ENCODE results near the gene ZNF805.

Gene ZNF805

GRCh38 chr19:57242821-57243220 is 2.4 kb downstream of the ZNF805 start:
- H3K79me2 ChIP-seq (ENCODE audit: insufficient read depth, low read length) = peaks cover 22% of the 10 kb centered on the region
- H3K4me3 ChIP-seq (ENCODE audit: low read depth, low read length, poor library complexity, severe bottlenecking) = no peak overlapping the region
- H3K36me3 ChIP-seq (ENCODE audit: insufficient read depth, low read length) = peaks cover 35% of the 10 kb centered on the region
- H4K20me1 ChIP-seq (ENCODE audit: insufficient read depth, low read length) = no peaks in the 10 kb centered on the region
- TF ChIP-seq CTCF (IDR thresholded peaks at IDR 0.05; ENCODE audit: low read length) = no peak
- no peak overlapping the region for H3K27ac ChIP-seq (ENCODE audit: low read depth, low read length, poor library complexity, severe bottlenecking)
- H3K27me3 ChIP-seq (ENCODE audit: insufficient read depth, low read length) = no peaks in the 10 kb centered on the region
- no peak overlapping the region for H3K9ac ChIP-seq (ENCODE audit: low read length)
- H3F3A ChIP-seq (ENCODE audit: insufficient read depth, low read length) = no peaks in the 10 kb centered on the region
- H3K4me2 ChIP-seq (ENCODE audit: low read length) = no peak overlapping the region
- H3K9me2 ChIP-seq (ENCODE audit: low read depth, low read length) = no peaks in the 10 kb centered on the region
- no peaks in the 10 kb centered on the region for H3K9me3 ChIP-seq (ENCODE audit: low read length)
- no peak overlapping the region for H2AFZ ChIP-seq (ENCODE audit: low read length)
- peaks cover 21% of the 10 kb centered on the region for H3K4me1 ChIP-seq (ENCODE audit: insufficient read depth, low read length, severe bottlenecking)

- Histone ChIP-seq H2AFZ (ENCODE audit: low read length) (no peak overlapping the region), H3K27ac (ENCODE audit: low read depth, low read length, poor library complexity, severe bottlenecking) (no peak overlapping the region), H3K4me1 (ENCODE audit: insufficient read depth, low read length, severe bottlenecking) (peaks cover 21% of the 10 kb centered on the region), H3K27me3 (ENCODE audit: insufficient read depth, low read length) (no peaks in the 10 kb centered on the region), H3K4me3 (ENCODE audit: low read depth, low read length, poor library complexity, severe bottlenecking) (no peak overlapping the region), H3K9ac (ENCODE audit: low read length) (no peak overlapping the region), H3K9me2 (ENCODE audit: low read depth, low read length) (no peaks in the 10 kb centered on the region), H3F3A (ENCODE audit: insufficient read depth, low read length) (no peaks in the 10 kb centered on the region), H4K20me1 (ENCODE audit: insufficient read depth, low read length) (no peaks in the 10 kb centered on the region), H3K4me2 (ENCODE audit: low read length) (no peak overlapping the region), H3K79me2 (ENCODE audit: insufficient read depth, low read length) (peaks cover 22% of the 10 kb centered on the region), H3K36me3 (ENCODE audit: insufficient read depth, low read length) (peaks cover 51% of the 10 kb centered on the region), H3K9me3 (ENCODE audit: low read length) (no peaks in the 10 kb centered on the region)
- TF ChIP-seq EZH2 (IDR thresholded peaks at IDR 0.05; ENCODE audit: borderline replicate concordance, low read length) (no peak), CTCF (IDR thresholded peaks at IDR 0.05; ENCODE audit: low read length) (no peak)
Measured at GRCh38 chr19:57244513-57244912, 4.1 kb downstream of the ZNF805 start.

GRCh38 chr19:57245066-57245465 is 4.6 kb downstream of the ZNF805 start:
- H3K36me3 ChIP-seq (ENCODE audit: insufficient read depth, low read length) = peaks cover 54% of the 10 kb centered on the region
- H3K9me2 ChIP-seq (ENCODE audit: low read depth, low read length) = no peaks in the 10 kb centered on the region
- peaks cover 18% of the 10 kb centered on the region for H3K4me1 ChIP-seq (ENCODE audit: insufficient read depth, low read length, severe bottlenecking)
- H3F3A ChIP-seq (ENCODE audit: insufficient read depth, low read length) = no peaks in the 10 kb centered on the region
- H3K4me3 ChIP-seq (ENCODE audit: low read depth, low read length, poor library complexity, severe bottlenecking) = no peak overlapping the region
- H3K27me3 ChIP-seq (ENCODE audit: insufficient read depth, low read length) = no peaks in the 10 kb centered on the region
- peaks cover 22% of the 10 kb centered on the region for H3K79me2 ChIP-seq (ENCODE audit: insufficient read depth, low read length)
- no peaks in the 10 kb centered on the region for H3K9me3 ChIP-seq (ENCODE audit: low read length)
- H2AFZ ChIP-seq (ENCODE audit: low read length) = no peak overlapping the region
- H3K4me2 ChIP-seq (ENCODE audit: low read length) = no peak overlapping the region
- H4K20me1 ChIP-seq (ENCODE audit: insufficient read depth, low read length) = no peaks in the 10 kb centered on the region
- no peak overlapping the region for H3K9ac ChIP-seq (ENCODE audit: low read length)
- no peak overlapping the region for H3K27ac ChIP-seq (ENCODE audit: low read depth, low read length, poor library complexity, severe bottlenecking)
- no peak for TF ChIP-seq CTCF (IDR thresholded peaks at IDR 0.05; ENCODE audit: low read length)
- no peak for TF ChIP-seq EZH2 (IDR thresholded peaks at IDR 0.05; ENCODE audit: borderline replicate concordance, low read length)

Measured in OCI-LY1 (cell line).